ENCODE measurements around the gene HOXB2.

Gene HOXB2

DNA sequence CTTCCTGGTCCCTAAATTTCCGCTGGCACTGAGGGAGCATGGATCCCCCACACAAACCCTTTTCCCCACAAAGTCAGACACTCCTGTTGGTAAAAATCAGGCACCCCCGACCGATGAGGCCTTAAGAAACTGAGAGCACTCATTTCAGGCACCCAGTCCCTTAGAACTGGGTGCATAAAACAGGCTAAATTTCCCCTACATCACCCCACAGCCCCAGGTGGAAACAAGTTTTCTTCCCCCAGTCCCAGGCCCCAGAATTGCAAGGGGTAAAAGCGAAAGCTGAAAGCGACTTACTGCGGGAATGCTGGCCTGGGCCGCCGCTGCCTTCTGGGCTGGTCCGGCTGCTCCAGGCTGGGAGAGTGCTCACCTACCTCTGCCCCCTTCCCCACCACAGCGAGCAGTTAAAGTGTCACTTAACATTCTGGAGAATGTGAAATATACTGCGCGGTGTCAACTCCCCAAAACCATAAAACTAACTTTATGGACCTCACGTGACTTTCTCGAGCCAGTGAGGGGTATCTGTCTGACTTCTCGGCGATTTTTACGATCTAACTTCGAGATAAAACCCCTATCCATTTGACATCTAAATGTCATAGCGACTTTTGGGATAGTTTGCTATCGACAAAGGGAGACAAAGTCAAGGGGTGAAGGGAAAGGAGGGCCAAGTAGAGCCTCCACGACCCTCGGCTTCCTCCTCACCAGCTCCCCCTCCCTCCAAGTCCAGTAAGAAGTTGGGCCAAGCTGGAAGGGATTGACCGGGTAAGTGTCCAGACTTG lies 45.1 kb upstream of the HOXB2 start, which contains the start of gene HOXB3:
Gene HOXB3, minus strand, starts transcription at position 411 of the 776 bp plus-strand sequence. CDS start 37,767 bp downstream, outside the sequence.
- H3K4me3 ChIP-seq = no peak within 1 kb of the TSS
- no peak within 1 kb of the TSS for H3K27ac ChIP-seq
- H3K9ac ChIP-seq = no peak within 1 kb of the TSS
- H3K36me3 ChIP-seq = no peaks in the 10 kb centered on the region
- peaks cover 11 to 37% (median 22%) of the 10 kb centered on the region in 10 experiments; a peak in 18 of 20 replicates for H3K4me1 ChIP-seq
- peak within 1 kb of the TSS in 1 of 11 experiments; percentile 11; a peak in 1 of 22 replicates for H3K4me2 ChIP-seq
- H4K20me1 ChIP-seq = peaks cover 0 to 95% (median 89%) of the 10 kb centered on the region in 11 experiments; a peak in 19 of 22 replicates
- TF ChIP-seq Cebpa-rat (IDR thresholded peaks at IDR 0.05) = no peak
- no peaks in the 10 kb centered on the region for H3K9me3 ChIP-seq (replicated peaks in 1 of 11)
- peaks cover 98 to 100% (median 100%) of the 10 kb centered on the region in 11 experiments for H3K27me3 ChIP-seq

DNA sequence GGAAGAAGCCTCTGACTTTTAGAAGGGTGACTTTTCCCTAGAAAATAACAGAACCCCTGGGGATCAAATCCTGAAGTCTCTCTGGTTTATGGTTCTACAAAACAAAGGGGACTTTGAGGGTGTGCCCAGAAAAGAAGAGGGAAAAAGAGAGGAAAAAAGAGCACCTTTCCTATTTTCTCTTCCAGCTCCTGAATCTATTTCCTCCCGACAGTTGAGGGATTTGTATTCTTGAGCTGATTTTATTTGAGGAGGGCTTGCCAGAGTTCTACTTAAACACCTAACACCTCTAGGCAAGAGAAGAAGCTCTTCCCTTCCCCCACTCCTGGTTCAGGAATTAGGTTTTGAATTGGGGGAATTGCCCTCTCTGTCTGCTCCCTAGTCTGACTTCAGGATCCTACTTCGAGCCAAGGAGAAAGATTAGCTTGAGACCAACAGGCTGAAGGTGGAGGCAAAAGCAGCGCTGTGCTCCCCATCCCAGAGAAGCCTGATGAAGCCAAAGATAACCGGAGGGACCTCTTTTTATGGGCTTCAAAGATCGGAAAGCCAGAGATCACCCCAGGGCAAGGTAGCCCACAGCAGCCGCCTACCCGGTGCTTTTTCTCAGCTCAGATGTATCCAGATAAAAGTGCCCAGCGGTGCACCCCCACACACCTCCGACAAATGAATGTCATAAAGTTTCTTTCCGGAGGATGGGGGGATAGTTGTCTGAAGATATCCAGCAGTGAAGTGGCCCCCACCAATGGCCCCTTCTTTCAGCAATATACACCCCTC lies 44.3 kb upstream of the HOXB2 start:
- Histone ChIP-seq H3K9ac (no peak overlapping the region), H3K4me2 (no peak overlapping the region), H3K4me3 (no peak overlapping the region), H3K27me3 (peaks cover 97 to 100% (median 100%) of the 10 kb centered on the region in 11 experiments), H3K36me3 (no peaks in the 10 kb centered on the region), H3K9me3 (replicated peaks in 1 of 11) (no peaks in the 10 kb centered on the region), H3K27ac (no peak overlapping the region), H4K20me1 (peaks cover 0 to 92% (median 84%) of the 10 kb centered on the region in 11 experiments; a peak in 19 of 22 replicates), H3K4me1 (peaks cover 11 to 38% (median 22%) of the 10 kb centered on the region in 10 experiments; a peak in 18 of 20 replicates)
- no peak for TF ChIP-seq Cebpa-rat (IDR thresholded peaks at IDR 0.05)

DNA sequence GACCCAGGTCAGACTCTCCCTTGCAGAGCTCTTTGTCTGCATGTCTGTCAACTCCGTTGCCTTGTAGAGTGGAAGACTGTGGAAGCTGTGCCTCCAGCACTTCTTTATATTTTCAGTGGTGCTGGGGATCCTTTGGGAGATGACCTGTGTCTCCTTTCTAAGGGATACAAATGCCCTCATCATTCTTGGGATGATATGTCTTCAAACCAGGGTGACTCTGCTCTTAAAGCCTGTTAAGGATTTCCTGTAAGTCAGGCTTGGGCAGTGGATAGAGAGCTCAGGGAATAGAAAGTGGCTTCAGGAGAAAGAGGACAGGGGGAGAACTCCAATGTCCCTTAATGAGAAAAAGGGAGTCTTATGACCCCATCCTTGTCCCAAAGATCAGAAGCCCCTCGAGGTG lies 43.6 kb upstream of the HOXB2 start:
- Histone ChIP-seq H3K9ac (no peak overlapping the region), H3K9me3 (replicated peaks in 1 of 11) (no peaks in the 10 kb centered on the region), H3K4me2 (peak overlapping the region in 2 of 11 experiments; percentile 92 to 95; a peak in 2 of 22 replicates), H3K27ac (no peak overlapping the region), H3K4me3 (no peak overlapping the region), H4K20me1 (peaks cover 0 to 96% (median 84%) of the 10 kb centered on the region in 11 experiments; a peak in 19 of 22 replicates), H3K27me3 (peaks cover 99 to 100% (median 100%) of the 10 kb centered on the region in 11 experiments), H3K36me3 (no peaks in the 10 kb centered on the region), H3K4me1 (peaks cover 11 to 38% (median 22%) of the 10 kb centered on the region in 10 experiments; a peak in 18 of 20 replicates)
- no peak for TF ChIP-seq Cebpa-rat (IDR thresholded peaks at IDR 0.05)

DNA sequence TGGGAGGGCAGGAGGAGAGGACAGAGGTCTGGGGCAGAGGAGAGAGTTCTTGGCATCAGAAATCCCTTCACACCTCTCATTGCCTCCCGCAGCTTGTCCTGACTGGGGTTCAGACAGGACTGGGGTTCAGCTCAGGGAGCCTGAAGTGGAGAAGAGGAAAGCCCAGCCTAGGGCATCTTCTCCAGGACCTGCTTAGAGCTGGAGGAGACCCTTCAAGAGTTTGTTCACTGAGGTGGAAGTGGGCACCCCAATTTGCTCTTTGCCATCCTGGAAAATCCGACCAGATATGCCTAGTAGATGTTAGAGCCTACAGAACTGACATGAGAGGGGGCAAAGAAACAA lies 43.1 kb upstream of the HOXB2 start:
- H3K4me3 ChIP-seq = no peak overlapping the region
- no peaks in the 10 kb centered on the region for H3K36me3 ChIP-seq
- H3K4me1 ChIP-seq = peaks cover 11 to 33% (median 21%) of the 10 kb centered on the region in 10 experiments; a peak in 18 of 20 replicates
- H3K9ac ChIP-seq = no peak overlapping the region
- H3K9me3 ChIP-seq (replicated peaks in 1 of 11) = no peaks in the 10 kb centered on the region
- H3K27ac ChIP-seq = no peak overlapping the region
- H3K27me3 ChIP-seq = peaks cover 99 to 100% (median 100%) of the 10 kb centered on the region in 11 experiments
- peak overlapping the region in 4 of 11 experiments; percentile 36 to 96 (median 94); a peak in 8 of 22 replicates for H3K4me2 ChIP-seq
- H4K20me1 ChIP-seq = peaks cover 0 to 96% (median 85%) of the 10 kb centered on the region in 11 experiments; a peak in 18 of 22 replicates
- TF ChIP-seq Cebpa-rat (IDR thresholded peaks at IDR 0.05) = no peak

DNA sequence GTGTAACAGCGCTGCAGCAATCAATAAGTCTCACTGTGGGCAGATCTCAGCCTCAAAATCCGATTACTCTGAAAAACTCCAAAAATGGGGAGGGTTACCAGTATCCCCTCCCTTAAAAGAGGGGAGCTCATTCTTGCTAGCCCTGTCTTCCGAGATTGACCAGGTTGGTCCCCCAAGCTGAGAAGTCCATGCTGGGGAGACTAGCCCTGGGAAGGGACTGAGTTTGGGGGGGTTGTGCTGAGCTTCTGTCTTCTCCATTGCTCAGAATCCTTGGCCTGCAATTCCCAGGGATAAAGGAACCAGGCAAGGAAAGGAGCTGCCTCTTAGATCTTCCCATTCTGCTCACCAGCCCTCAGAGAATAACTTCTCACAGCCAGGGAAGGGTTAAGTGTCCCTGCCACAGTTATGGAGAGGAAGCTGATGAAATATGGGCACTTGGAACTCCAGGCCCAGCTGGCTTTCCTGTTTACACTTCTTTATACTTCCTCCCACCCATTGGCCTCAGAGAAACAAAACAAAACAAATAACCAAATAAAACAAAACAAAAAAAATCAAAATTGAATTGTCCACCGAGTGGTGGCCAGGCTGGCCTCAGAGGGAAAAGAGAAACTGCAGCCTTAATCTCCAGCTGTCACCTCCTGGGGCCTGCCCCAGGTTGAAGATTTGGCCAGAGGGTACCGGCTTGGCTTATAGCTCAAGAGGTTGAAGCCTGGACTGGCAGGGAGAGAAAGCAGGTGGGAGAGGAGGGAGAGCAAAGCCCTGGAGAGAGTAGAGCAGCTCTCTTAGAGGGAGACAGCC lies 42.6 kb upstream of the HOXB2 start:
- no peak overlapping the region for H3K9ac ChIP-seq
- peak overlapping the region in 7 of 11 experiments; percentile 12 to 96 (median 55); a peak in 13 of 22 replicates for H3K4me2 ChIP-seq
- no peaks in the 10 kb centered on the region for H3K36me3 ChIP-seq
- H3K27ac ChIP-seq = no peak overlapping the region
- H3K4me3 ChIP-seq = peak overlapping the region in 1 of 10 experiments; percentile 22; a peak in 1 of 20 replicates
- no peaks in the 10 kb centered on the region for H3K9me3 ChIP-seq (replicated peaks in 1 of 11)
- H3K27me3 ChIP-seq = peaks cover 99 to 100% (median 100%) of the 10 kb centered on the region in 11 experiments
- H4K20me1 ChIP-seq = peaks cover 0 to 97% (median 85%) of the 10 kb centered on the region in 11 experiments; a peak in 18 of 22 replicates
- peaks cover 11 to 32% (median 20%) of the 10 kb centered on the region in 10 experiments; a peak in 18 of 20 replicates for H3K4me1 ChIP-seq
- no peak for TF ChIP-seq Cebpa-rat (IDR thresholded peaks at IDR 0.05)

DNA sequence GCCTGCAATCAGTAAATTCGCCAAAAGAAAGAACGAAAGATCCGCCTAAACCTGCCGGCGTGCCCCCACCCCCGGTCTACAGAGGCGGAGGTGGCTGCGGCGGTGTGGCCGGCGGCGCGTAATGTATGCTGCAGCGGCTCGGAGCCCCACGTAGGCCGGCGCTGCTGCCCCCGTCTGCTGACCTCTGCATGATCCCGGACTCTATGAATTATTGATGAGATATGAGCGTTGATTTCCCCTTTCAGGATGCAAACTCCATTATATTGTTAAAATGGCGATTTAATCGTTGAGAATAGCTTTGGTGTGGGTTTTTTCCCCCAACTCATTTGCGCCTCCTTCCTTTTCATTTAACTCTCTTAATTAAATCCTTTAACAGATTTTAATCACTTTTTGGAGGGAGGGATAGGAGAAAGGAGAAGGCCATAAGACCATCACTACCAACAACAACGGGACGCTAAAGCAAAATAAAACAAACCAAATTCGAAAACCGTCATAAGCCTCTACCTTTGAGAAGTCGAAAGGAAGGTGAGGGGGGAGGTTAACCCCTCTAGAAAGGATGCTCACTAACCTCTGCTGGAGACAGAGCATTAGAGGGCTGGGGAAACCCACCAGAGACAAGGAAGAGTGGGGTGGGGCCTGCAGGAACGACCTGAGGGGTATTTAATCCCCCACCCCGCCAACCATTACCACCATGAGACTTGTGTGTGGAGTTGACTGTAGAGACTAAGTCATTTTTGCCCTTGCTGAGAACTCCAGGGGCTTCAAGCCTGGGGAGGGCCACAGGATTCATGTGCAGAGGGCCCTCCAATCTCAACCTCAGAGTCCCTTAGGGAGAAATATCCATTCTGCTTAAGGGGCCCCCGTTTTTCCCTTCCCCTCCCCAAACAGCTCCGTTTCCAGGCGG lies 41.7 kb upstream of the HOXB2 start:
- Histone ChIP-seq H3K27me3 (peaks cover 99 to 100% (median 100%) of the 10 kb centered on the region in 11 experiments), H3K9me3 (replicated peaks in 1 of 11) (no peaks in the 10 kb centered on the region), H3K9ac (no peak overlapping the region), H3K27ac (no peak overlapping the region), H3K36me3 (no peaks in the 10 kb centered on the region), H4K20me1 (peaks cover 0 to 97% (median 86%) of the 10 kb centered on the region in 11 experiments; a peak in 18 of 22 replicates), H3K4me3 (peak overlapping the region in 7 of 10 experiments; percentile 47 to 65 (median 52); a peak in 8 of 20 replicates), H3K4me1 (peaks cover 11 to 40% (median 22%) of the 10 kb centered on the region in 10 experiments; a peak in 18 of 20 replicates), H3K4me2 (peak overlapping the region; percentile 63 to 96 (median 83); a peak in 18 of 22 replicates)
- TF ChIP-seq Cebpa-rat (IDR thresholded peaks at IDR 0.05) = no peak

- H3K4me2 ChIP-seq = no peak overlapping the region
- no peak overlapping the region for H3K27ac ChIP-seq
- 0 out of 22 replicates have a peak, but pooled peaks cover 0 to under 1% (median 0%) of the 10 kb centered on the region in 11 experiments for H3K9me3 ChIP-seq (replicated peaks in 1 of 11)
- peaks cover 0 to 96% (median 85%) of the 10 kb centered on the region in 11 experiments; a peak in 18 of 22 replicates for H4K20me1 ChIP-seq
- H3K4me3 ChIP-seq = no peak overlapping the region
- H3K4me1 ChIP-seq = peaks cover 11 to 41% (median 22%) of the 10 kb centered on the region in 10 experiments; a peak in 18 of 20 replicates
- TF ChIP-seq Cebpa-rat (IDR thresholded peaks at IDR 0.05) = no peak
- H3K36me3 ChIP-seq = no peaks in the 10 kb centered on the region
- peaks cover 99 to 100% (median 100%) of the 10 kb centered on the region in 11 experiments for H3K27me3 ChIP-seq
- H3K9ac ChIP-seq = no peak overlapping the region
Observed at GRCh38 chr17:48584223-48584741, 39.4 kb upstream of the HOXB2 start.

Measured in BLaER1 treated with 17β-estradiol and CSF1 and Interleukin-3, amounts not matched to agents 10 nM and 100 nM (cell line).